ENCODE measurements around the gene CBX7.

The CBX7 gene

DNA sequence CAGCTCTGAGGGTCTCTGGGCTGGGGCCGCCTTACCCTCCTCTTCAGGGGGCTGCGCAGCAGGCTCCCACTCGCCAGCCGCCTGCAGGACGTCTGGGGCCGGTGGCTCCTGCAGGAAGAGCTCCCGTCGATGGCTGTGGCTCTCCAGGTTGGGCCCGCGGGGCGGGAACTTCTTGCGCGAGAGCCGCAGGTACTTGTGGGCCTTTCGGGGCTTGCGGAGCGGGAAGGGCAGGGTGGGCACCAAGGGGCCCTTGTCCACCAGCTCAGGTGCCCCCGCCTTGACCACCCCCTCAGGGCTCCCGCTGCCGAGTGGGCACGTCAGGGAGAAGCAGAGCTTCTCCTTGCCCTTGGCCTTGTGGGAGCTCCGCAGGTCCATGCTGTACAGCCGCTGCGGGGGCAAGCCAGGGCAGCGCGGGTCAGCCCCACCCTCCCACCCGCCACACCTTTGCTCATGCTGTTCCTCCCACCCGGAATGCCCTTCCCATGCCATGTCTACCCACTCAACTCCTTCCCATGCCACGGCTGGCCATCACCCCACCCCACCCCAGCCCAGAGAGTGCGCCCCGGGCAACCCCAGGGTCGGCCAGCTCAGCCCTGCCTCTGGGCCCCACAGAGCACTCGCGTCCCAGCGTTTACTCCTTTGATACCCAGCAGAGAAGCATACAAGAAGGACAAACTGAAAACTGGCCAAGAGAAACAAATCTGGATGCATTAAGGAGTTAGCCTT is 18.0 kb downstream of the CBX7 start:
- peaks cover 10% of the 10 kb centered on the region for H3K27me3 ChIP-seq (ENCODE audit: insufficient read depth, poor library complexity, severe bottlenecking)
- no peak for DNase-seq (ENCODE audit: low read depth in 1 of 2, low spot score in 1 of 2)
- no peak overlapping the region for H3K27ac ChIP-seq (replicated peaks)
- H3K4me3 ChIP-seq (replicated peaks; ENCODE audit: insufficient read depth, low read length): no peak overlapping the region
- no peak for TF ChIP-seq CTCF (IDR thresholded peaks at IDR 0.05; ENCODE audit: insufficient read depth, low read length)
- TF ChIP-seq GABPA (IDR thresholded peaks at IDR 0.05; ENCODE audit: low read depth): no peak
- no peak for TF ChIP-seq SPI1 (IDR thresholded peaks at IDR 0.05; ENCODE audit: borderline replicate concordance, low read depth)
- TF ChIP-seq POLR2AphosphoS5 (IDR thresholded peaks at IDR 0.05; ENCODE audit: low read depth): no peak

DNA sequence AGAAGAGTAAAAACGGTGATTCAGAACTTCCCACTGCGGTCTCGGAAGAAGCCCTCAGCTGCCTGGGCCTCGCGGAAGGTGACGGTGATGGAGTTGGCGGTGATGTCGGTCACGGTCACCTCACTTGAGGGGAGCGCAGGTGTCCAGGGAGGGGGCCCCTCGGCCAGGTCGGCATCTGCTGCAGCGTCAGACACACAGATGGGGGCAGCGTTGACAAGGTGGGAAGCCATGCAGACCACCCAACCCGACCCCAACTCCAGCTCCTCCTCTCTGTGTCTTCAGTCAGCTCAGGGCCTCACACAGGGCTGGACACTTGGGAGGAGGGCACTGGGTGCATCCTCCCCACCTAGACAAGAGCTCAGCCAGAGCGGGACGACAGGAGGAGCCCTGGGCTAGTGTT is 18.6 kb downstream of the CBX7 start:
- TF ChIP-seq POLR2AphosphoS5 (IDR thresholded peaks at IDR 0.05; ENCODE audit: low read depth) (no peak), SPI1 (IDR thresholded peaks at IDR 0.05; ENCODE audit: borderline replicate concordance, low read depth) (no peak), GABPA (IDR thresholded peaks at IDR 0.05; ENCODE audit: low read depth) (no peak), CTCF (IDR thresholded peaks at IDR 0.05; ENCODE audit: insufficient read depth, low read length) (no peak)
- TF ChIP-seq, protein P1, sequence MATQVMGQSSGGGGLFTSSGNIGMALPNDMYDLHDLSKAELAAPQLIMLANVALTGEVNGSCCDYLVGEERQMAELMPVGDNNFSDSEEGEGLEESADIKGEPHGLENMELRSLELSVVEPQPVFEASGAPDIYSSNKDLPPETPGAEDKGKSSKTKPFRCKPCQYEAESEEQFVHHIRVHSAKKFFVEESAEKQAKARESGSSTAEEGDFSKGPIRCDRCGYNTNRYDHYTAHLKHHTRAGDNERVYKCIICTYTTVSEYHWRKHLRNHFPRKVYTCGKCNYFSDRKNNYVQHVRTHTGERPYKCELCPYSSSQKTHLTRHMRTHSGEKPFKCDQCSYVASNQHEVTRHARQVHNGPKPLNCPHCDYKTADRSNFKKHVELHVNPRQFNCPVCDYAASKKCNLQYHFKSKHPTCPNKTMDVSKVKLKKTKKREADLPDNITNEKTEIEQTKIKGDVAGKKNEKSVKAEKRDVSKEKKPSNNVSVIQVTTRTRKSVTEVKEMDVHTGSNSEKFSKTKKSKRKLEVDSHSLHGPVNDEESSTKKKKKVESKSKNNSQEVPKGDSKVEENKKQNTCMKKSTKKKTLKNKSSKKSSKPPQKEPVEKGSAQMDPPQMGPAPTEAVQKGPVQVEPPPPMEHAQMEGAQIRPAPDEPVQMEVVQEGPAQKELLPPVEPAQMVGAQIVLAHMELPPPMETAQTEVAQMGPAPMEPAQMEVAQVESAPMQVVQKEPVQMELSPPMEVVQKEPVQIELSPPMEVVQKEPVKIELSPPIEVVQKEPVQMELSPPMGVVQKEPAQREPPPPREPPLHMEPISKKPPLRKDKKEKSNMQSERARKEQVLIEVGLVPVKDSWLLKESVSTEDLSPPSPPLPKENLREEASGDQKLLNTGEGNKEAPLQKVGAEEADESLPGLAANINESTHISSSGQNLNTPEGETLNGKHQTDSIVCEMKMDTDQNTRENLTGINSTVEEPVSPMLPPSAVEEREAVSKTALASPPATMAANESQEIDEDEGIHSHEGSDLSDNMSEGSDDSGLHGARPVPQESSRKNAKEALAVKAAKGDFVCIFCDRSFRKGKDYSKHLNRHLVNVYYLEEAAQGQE (IDR thresholded peaks at IDR 0.05; ENCODE audit: insufficient replicate concordance, low read depth): no peak
- no peak for DNase-seq (ENCODE audit: low read depth in 1 of 2, low spot score in 1 of 2)
- no peak overlapping the region for H3K27ac ChIP-seq (replicated peaks)
- no peak overlapping the region for H3K4me3 ChIP-seq (replicated peaks; ENCODE audit: insufficient read depth, low read length)
- H3K27me3 ChIP-seq (ENCODE audit: insufficient read depth, poor library complexity, severe bottlenecking): peaks cover 6% of the 10 kb centered on the region

DNA sequence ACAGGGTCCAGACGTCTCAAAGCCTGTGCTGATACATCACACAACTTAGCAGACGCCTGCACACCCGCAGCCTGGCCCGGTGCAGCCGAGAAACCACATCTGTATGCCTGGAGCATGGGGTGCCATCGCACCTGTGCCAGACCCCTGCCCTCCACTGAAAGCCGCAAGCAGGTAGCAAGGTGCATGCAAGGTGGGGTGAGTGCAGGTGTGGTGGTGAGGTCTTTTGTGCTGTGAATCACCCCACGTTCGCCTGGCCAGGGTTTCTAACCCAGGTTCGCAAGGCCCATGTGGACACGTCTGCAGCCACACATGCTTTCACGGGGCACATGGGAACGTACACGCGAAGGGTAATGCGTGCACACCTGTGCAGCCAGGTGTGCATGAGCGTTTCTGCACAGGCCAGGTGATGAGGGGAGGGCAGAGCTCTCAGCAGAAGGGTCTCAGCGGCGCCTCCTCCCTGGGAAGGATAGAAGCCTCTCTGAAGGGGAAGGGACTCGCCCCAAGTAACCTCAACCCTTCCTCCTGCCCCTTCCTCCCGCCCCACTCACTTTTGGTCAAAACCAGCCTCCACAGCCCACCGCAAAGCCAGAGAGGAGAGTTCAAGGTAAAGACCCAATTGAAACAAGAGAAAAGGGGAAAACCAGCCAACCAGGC is 19.5 kb downstream of the CBX7 start:
- DNase-seq (ENCODE audit: low read depth in 1 of 2, low spot score in 1 of 2): no peak
- Histone ChIP-seq H3K4me3 (replicated peaks; ENCODE audit: insufficient read depth, low read length) (no peak overlapping the region), H3K27ac (replicated peaks) (no peak overlapping the region), H3K27me3 (ENCODE audit: insufficient read depth, poor library complexity, severe bottlenecking) (no peaks in the 10 kb centered on the region)
- no peak for TF ChIP-seq POLR2AphosphoS5 (IDR thresholded peaks at IDR 0.05; ENCODE audit: low read depth)
- no peak for TF ChIP-seq GABPA (IDR thresholded peaks at IDR 0.05; ENCODE audit: low read depth)
- TF ChIP-seq SPI1 (IDR thresholded peaks at IDR 0.05; ENCODE audit: borderline replicate concordance, low read depth): no peak
- no peak for TF ChIP-seq CTCF (IDR thresholded peaks at IDR 0.05; ENCODE audit: insufficient read depth, low read length)
- TF ChIP-seq, protein P1 (IDR thresholded peaks at IDR 0.05; ENCODE audit: insufficient replicate concordance, low read depth): no peak

All from HL-60 (cell line).